GM19043 (cell line): ENCODE data around the gene NRXN2.

ENCODE experiments used
- ATAC-seq: cut with Tn5 transposase; IDR thresholded peaks from one replicate; pipeline ENCODE4 v1.9.1; 2021; ENCODE audit warnings: low read depth; ENCODE audit not compliant: unreplicated experiment

Gene NRXN2

GRCh38 chr11:64656862-64657261 lies 66.1 kb downstream of the NRXN2 start:
- no peak for ATAC-seq

- no peak for ATAC-seq
Measured at GRCh38 chr11:64655941-64656601, 66.9 kb downstream of the NRXN2 start.

GRCh38 chr11:64654958-64655541 lies 67.9 kb downstream of the NRXN2 start:
- no peak for ATAC-seq

GRCh38 chr11:64654439-64654838 lies 68.6 kb downstream of the NRXN2 start:
- ATAC-seq, result no peak

- ATAC-seq, result no peak
Measured at GRCh38 chr11:64653388-64653973, 69.5 kb downstream of the NRXN2 start.

GRCh38 chr11:64652586-64653387 lies 70.2 kb downstream of the NRXN2 start:
- no peak for ATAC-seq

GRCh38 chr11:64650923-64651523 lies 72.0 kb downstream of the NRXN2 start:
- ATAC-seq, result no peak

GRCh38 chr11:64649291-64649697 lies 73.7 kb downstream of the NRXN2 start:
- no peak for ATAC-seq

- no peak for ATAC-seq
Measured at GRCh38 chr11:64648551-64648950, 74.4 kb downstream of the NRXN2 start.

GRCh38 chr11:64647019-64647779 lies 75.8 kb downstream of the NRXN2 start:
- ATAC-seq, result no peak

GRCh38 chr11:64644647-64645275 lies 78.2 kb downstream of the NRXN2 start:
- no peak for ATAC-seq

- ATAC-seq, result no peak
Measured at GRCh38 chr11:64643920-64644646, 78.9 kb downstream of the NRXN2 start.

- no peak for ATAC-seq
Measured at GRCh38 chr11:64643256-64643881, 79.6 kb downstream of the NRXN2 start.

- no peak for ATAC-seq
Measured at GRCh38 chr11:64642871-64643255, 80.1 kb downstream of the NRXN2 start.

- no peak for ATAC-seq
Measured at GRCh38 chr11:64642418-64642735, 80.6 kb downstream of the NRXN2 start.

- no peak for ATAC-seq
Measured at GRCh38 chr11:64641596-64642417, 81.2 kb downstream of the NRXN2 start.

- no peak for ATAC-seq
Measured at GRCh38 chr11:64639885-64640284, 83.1 kb downstream of the NRXN2 start.

- no peak for ATAC-seq
Measured at GRCh38 chr11:64638829-64639228, 84.2 kb downstream of the NRXN2 start.
